ENCODE results near the gene TSPAN11. TPM values are rescaled to one million over a fixed set of nuclear protein-coding genes. Genes with fewer than 3 reads are reported as not detected.

TSPAN11 gene
- total and polyA plus RNA-seq, 2 of the 8 experiments (the other 6 are each of a cell fraction or from before 2014, with no cell fraction given), result 3.9 to 8.2 TPM

DNA sequence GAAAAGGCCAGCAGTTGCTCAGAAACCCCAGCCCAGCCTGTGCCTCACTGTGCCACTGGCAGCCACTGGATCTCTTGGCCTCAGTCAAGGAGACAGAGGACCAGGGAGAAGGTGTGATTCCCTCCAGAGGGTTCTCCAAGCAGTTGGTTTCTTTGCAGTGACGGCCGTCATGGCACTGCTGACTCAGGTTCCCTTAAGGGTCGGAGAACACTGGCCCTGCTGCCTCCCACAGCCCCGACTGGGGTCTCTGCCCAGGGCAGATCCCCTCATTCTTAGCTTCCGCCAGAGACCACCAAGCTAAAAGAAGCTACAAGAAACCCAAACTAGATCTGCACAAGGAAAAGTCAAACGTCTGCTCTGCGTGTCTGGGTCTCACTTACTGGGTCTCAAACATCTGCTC is 16.4 kb downstream of the TSPAN11 start:
- POLR2A ChIA-PET (ENCODE audit: partially characterized antibody), result no interaction called here

More for the DNA sequence above, 16.4 kb downstream of the TSPAN11 start:
- H3K36me3 ChIP-seq (ENCODE audit: control insufficient read depth in 2 of 4, insufficient read depth in 4 of 4, low read length in 3 of 4), result no peaks in the 10 kb centered on the region
- H2BK120ac ChIP-seq (replicated peaks; ENCODE audit: low read depth, low read length), result no peak overlapping the region
- H2BK20ac ChIP-seq (ENCODE audit: low read length), result no peak overlapping the region
- TF ChIP-seq RFX5 (IDR thresholded peaks at IDR 0.05; ENCODE audit: borderline replicate concordance, low read depth, low read length), result no peak
- TF ChIP-seq EGR1 (IDR thresholded peaks at IDR 0.05; ENCODE audit: borderline replicate concordance, low read depth, low read length), result no peak
- no peak for TF ChIP-seq MAFK (IDR thresholded peaks at IDR 0.05; ENCODE audit: low read depth, low read length)
- TF ChIP-seq CTBP2 (IDR thresholded peaks at IDR 0.05; ENCODE audit: borderline replicate concordance, insufficient read depth, insufficient read length, low read length), result no peak
- no peak for TF ChIP-seq TAF1 (IDR thresholded peaks at IDR 0.05; ENCODE audit: low read depth, low read length)
- H3K18ac ChIP-seq (ENCODE audit: extremely low read depth, low read length), result no peak overlapping the region
- H3K4ac ChIP-seq (replicated peaks; ENCODE audit: insufficient read length, low read depth, low read length), result no peak overlapping the region
- no peak overlapping the region for H4K5ac ChIP-seq (ENCODE audit: insufficient read length, low read depth, low read length)
- no peak overlapping the region for H2BK15ac ChIP-seq (ENCODE audit: low read length)
- H3K4me3 ChIP-seq (ENCODE audit: extremely low read depth in 1 of 4, insufficient read depth in 2 of 4, low read depth in 3 of 4, low read length in 4 of 4), result no peak overlapping the region
- H2BK12ac ChIP-seq (ENCODE audit: low read depth, low read length), result no peak overlapping the region
- FAIRE-seq (no peak), DNase-seq (ENCODE audit: low read depth in 1 of 2, low spot score in 2 of 2) (no peak)
- H3K27me3 ChIP-seq (replicated peaks in 1 of 4; ENCODE audit: control insufficient read depth in 3 of 4, extremely low read depth in 1 of 4, insufficient read depth in 3 of 4, low read length in 3 of 4), result no peaks in the 10 kb centered on the region
- 75% methylated on average over 7 of the region's 7 CpGs; no CpG with 5 or more reads in 1 of the 2 experiments for WGBS, 2 experiments (ENCODE audit: extremely low coverage in 1 of 2, insufficient coverage in 1 of 2, insufficient read length in 1 of 2, insufficient replicate concordance in 2 of 2, low coverage in 1 of 2, low lambda C conversion rate in 2 of 2, missing lambda C conversion rate in 1 of 2)
- no peak overlapping the region for H2BK5ac ChIP-seq (ENCODE audit: low read depth, low read length)
- no peaks in the 10 kb centered on the region for H4K20me1 ChIP-seq (replicated peaks in 1 of 2; ENCODE audit: control insufficient read depth in 1 of 2, insufficient read depth in 2 of 2, low read length in 2 of 2)
- no peaks in the 10 kb centered on the region; the same call in 1 of the 2 replicates for H3K23me2 ChIP-seq (ENCODE audit: low read depth, low read length)
- no peak overlapping the region for H3K27ac ChIP-seq (ENCODE audit: low read depth, low read length)
- no peak overlapping the region for H3K14ac ChIP-seq (ENCODE audit: insufficient read length)
- H3K9ac ChIP-seq (replicated peaks in 1 of 4; ENCODE audit: extremely low read depth in 1 of 4, low read depth in 3 of 4, low read length in 3 of 4), result no peak overlapping the region
- no peaks in the 10 kb centered on the region for H3K79me2 ChIP-seq (ENCODE audit: control insufficient read depth in 1 of 2, insufficient read depth in 2 of 2, low read length in 2 of 2)
- no peaks in the 10 kb centered on the region for H3K4me1 ChIP-seq (replicated peaks in 1 of 4; ENCODE audit: control insufficient read depth in 3 of 4, insufficient read depth in 4 of 4, low read length in 3 of 4)
- H4K91ac ChIP-seq (replicated peaks; ENCODE audit: insufficient read length, low read length), result no peak overlapping the region
- no peak overlapping the region for H3K4me2 ChIP-seq (ENCODE audit: insufficient read depth in 1 of 2, low read depth in 2 of 2, low read length in 2 of 2)
- H2AFZ ChIP-seq (ENCODE audit: low read length), result no peak overlapping the region
- H3K79me1 ChIP-seq (ENCODE audit: low read depth, low read length), result no peaks in the 10 kb centered on the region
- H4K8ac ChIP-seq (ENCODE audit: extremely low read depth, insufficient read depth, low read length), result no peak overlapping the region
- H3K56ac ChIP-seq (replicated peaks; ENCODE audit: insufficient read length, low read depth, low read length), result no peak overlapping the region
- CTCF ChIA-PET (ENCODE audit: partially characterized antibody), result interaction anchor here (0.8 to 2.0 kb wide), 3 partner anchors 44 to 1459 kb away, joined by 3 to 5 read pairs (median 5); no protein-coding TSS in a partner anchor
- no peak overlapping the region for H2AK5ac ChIP-seq (ENCODE audit: low read depth, low read length)
- H3K23ac ChIP-seq (ENCODE audit: insufficient read length), result no peak overlapping the region
- no peaks in the 10 kb centered on the region; a peak in 1 of 4 replicates for H3K9me3 ChIP-seq (ENCODE audit: insufficient read depth in 2 of 2, low read depth in 1 of 2, low read length in 1 of 2)

Data from H1 (cell line).